Endothelial cell of umbilical vein (primary cell): ENCODE results near the gene PLA2R1.

ENCODE experiments used
- GATA2 ChIP-seq: IDR thresholded peaks from 2 replicates; pipeline ENCODE4 v1.7.0; 2011; ENCODE audit warnings: low read depth, mild to moderate bottlenecking, moderate library complexity, mixed read lengths, low read length; ENCODE audit not compliant: insufficient read length, insufficient read depth
- POLR2A ChIP-seq: IDR thresholded peaks from 2 replicates; pipeline ENCODE4 v1.6.1; 2012; ENCODE audit warnings: low read depth, mild to moderate bottlenecking, control low read depth, low read length
- TF ChIP-seq, protein P1 (sequence below), 2 donors: IDR thresholded peaks; 1 replicate in 1 of 2; 2 replicates in 1 of 2; pipeline ENCODE4 v1.5.1; 2011; ENCODE audit warnings: low read length in 2 of 2, mild to moderate bottlenecking in 2 of 2, moderate library complexity in 2 of 2, control low read depth in 1 of 2, inconsistent platforms in 1 of 2, low read depth in 1 of 2; ENCODE audit not compliant: insufficient read depth in 1 of 2; ENCODE audit errors: extremely low read depth in 1 of 2

DNA sequence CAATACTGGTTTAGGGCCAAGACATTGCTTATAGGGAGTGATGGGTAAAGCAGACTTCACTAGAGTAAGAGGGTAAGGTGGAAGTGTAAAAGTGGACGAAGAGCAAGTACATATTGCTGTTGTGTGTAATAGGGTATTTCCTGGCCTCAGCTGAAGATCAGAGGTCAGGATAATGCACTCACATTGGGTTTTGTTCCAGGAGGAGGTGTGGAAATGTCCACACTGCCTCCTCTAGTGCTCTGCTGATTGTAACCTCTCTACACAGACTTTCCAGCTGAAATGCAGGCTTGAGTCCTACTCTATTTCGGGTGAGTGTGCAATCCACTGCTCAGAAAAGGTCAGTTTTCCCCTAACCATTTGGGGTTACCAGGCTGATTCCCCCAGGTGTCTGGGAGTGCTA, 41.7 kb upstream of the PLA2R1 start:
- no peak for TF ChIP-seq GATA2
- TF ChIP-seq, protein P1, sequence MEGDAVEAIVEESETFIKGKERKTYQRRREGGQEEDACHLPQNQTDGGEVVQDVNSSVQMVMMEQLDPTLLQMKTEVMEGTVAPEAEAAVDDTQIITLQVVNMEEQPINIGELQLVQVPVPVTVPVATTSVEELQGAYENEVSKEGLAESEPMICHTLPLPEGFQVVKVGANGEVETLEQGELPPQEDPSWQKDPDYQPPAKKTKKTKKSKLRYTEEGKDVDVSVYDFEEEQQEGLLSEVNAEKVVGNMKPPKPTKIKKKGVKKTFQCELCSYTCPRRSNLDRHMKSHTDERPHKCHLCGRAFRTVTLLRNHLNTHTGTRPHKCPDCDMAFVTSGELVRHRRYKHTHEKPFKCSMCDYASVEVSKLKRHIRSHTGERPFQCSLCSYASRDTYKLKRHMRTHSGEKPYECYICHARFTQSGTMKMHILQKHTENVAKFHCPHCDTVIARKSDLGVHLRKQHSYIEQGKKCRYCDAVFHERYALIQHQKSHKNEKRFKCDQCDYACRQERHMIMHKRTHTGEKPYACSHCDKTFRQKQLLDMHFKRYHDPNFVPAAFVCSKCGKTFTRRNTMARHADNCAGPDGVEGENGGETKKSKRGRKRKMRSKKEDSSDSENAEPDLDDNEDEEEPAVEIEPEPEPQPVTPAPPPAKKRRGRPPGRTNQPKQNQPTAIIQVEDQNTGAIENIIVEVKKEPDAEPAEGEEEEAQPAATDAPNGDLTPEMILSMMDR (IDR thresholded peaks at IDR 0.05; ENCODE audit: extremely low read depth in 1 of 2, insufficient read depth in 1 of 2, low read depth in 1 of 2, low read length in 2 of 2): no peak
- no peak for TF ChIP-seq POLR2A
